Stimulated activated CD4-positive, alpha-beta T cell treated with anti-CD3 and anti-CD28 coated beads, Interleukin-4, amount 100 ng/mL, for 24 hours (primary cell): ENCODE measurements around the gene TNFRSF6B.
"Not testable (repeated sequence)": the region's sequence is repeated elsewhere in the genome, so short reads cannot be mapped to it uniquely, and the experiment has no call there.

Experiments
- DNase-seq: peaks from one replicate; pipeline ENCODE4 v3.0.0-alpha.2; 2020

TNFRSF6B gene

GRCh38 chr20:63696628-63697356, at the start of gene TNFRSF6B:
Gene TNFRSF6B (plus strand): TSS chr20:63696652. CDS start chr20:63696768, 116 bp downstream.
- DNase-seq, result no peak

GRCh38 chr20:63648190-63648589, 48.3 kb upstream of the TNFRSF6B start:
- DNase-seq, result no peak

GRCh38 chr20:63648895-63649589, 47.4 kb upstream of the TNFRSF6B start:
- no peak for DNase-seq

- not testable (repeated sequence) for DNase-seq
Observed at GRCh38 chr20:63650486-63650885, 46.0 kb upstream of the TNFRSF6B start.

GRCh38 chr20:63651942-63652191, 44.6 kb upstream of the TNFRSF6B start:
- no peak for DNase-seq

- DNase-seq, result peak; percentile 37
Observed at GRCh38 chr20:63652192-63652980, 44.1 kb upstream of the TNFRSF6B start.

- DNase-seq, result peak; percentile 73
Observed at GRCh38 chr20:63653041-63653973, 43.1 kb upstream of the TNFRSF6B start, which contains the start of gene STMN3. Gene STMN3 (minus strand): TSS chr20:63653424. CDS start chr20:63653345, 79 bp downstream.

- DNase-seq, result no peak
Observed at GRCh38 chr20:63653974-63654668, 42.3 kb upstream of the TNFRSF6B start.

GRCh38 chr20:63655249-63655648, 41.2 kb upstream of the TNFRSF6B start:
- no peak for DNase-seq

GRCh38 chr20:63656451-63656850, 40.0 kb upstream of the TNFRSF6B start:
- DNase-seq, result no peak

- no peak for DNase-seq
Observed at GRCh38 chr20:63657260-63657936, 39.1 kb upstream of the TNFRSF6B start.

GRCh38 chr20:63657937-63658748, 38.3 kb upstream of the TNFRSF6B start, which contains the start of gene RTEL1:
Gene RTEL1 (plus strand): TSS chr20:63658312. CDS start chr20:63659403, 1,091 bp downstream.
- DNase-seq, result peak; percentile 90

- no peak for DNase-seq
Observed at GRCh38 chr20:63658749-63659187, 37.7 kb upstream of the TNFRSF6B start.

GRCh38 chr20:63659370-63659769, 37.1 kb upstream of the TNFRSF6B start:
- DNase-seq, result no peak

- DNase-seq, result not testable (repeated sequence)
Observed at GRCh38 chr20:63660174-63660573, 36.3 kb upstream of the TNFRSF6B start.

GRCh38 chr20:63660622-63661021, 35.8 kb upstream of the TNFRSF6B start:
- no peak for DNase-seq

GRCh38 chr20:63661108-63661507, 35.3 kb upstream of the TNFRSF6B start:
- no peak for DNase-seq

GRCh38 chr20:63661959-63662812, 34.3 kb upstream of the TNFRSF6B start:
- DNase-seq, result no peak

GRCh38 chr20:63662813-63663189, 33.7 kb upstream of the TNFRSF6B start:
- DNase-seq, result no peak
